Psoas muscle (tissue), 8 donors: ENCODE results near the gene HPSE2. TPM values are rescaled to one million over a fixed set of nuclear protein-coding genes. Genes with fewer than 3 reads are reported as not detected.

ENCODE experiments used
- ATAC-seq, 4 donors: fragments of 200-7000 bp; cut with Tn5 transposase; one replicate each; pipeline ENCODE4 v1.9.1; 2020; ENCODE audit warnings: moderate library complexity in 3 of 4, mild to moderate bottlenecking in 2 of 4
- DNase-seq, 2 donors: peaks; one replicate each; pipeline ENCODE4 v3.0.0-alpha.2; 2020
- H3K27ac ChIP-seq: fragments of 200-600 bp; one replicate; pipeline ENCODE4 v1.8.0; 2022
- H3K27me3 ChIP-seq, 3 donors: fragments of 200-600 bp in 1 of 3; one replicate each; pipeline versions ENCODE4 v1.6.1 to v1.8.0; 2013 to 2022; ENCODE audit warnings: low read length in 2 of 3, mild to moderate bottlenecking in 2 of 3, moderate library complexity in 1 of 3; ENCODE audit not compliant: insufficient read depth in 3 of 3
- H3K36me3 ChIP-seq, 2 donors: fragments of 200-600 bp in 1 of 2; one replicate each; pipeline versions ENCODE4 v1.6.1 to v1.8.0; 2013 to 2022; ENCODE audit warnings: low read depth in 1 of 2, mild to moderate bottlenecking in 1 of 2, moderate library complexity in 1 of 2; ENCODE audit not compliant: insufficient read depth in 1 of 2
- H3K4me1 ChIP-seq: fragments of 200-600 bp; one replicate; pipeline ENCODE4 v1.8.0; 2022
- H3K4me3 ChIP-seq: fragments of 200-600 bp; one replicate; pipeline ENCODE4 v1.8.0; 2022; ENCODE audit warnings: mild to moderate bottlenecking
- H3K9me3 ChIP-seq: fragments of 200-600 bp; one replicate; pipeline ENCODE4 v1.8.0; 2022
- CTCF ChIP-seq: fragments of 200-600 bp; IDR thresholded peaks from one replicate; pipeline ENCODE4 v1.8.0; 2022; ENCODE audit warnings: antibody characterized with exemption
- WGBS, 3 donors: extraction: QIAGEN DNeasy Blood & Tissue Kit; methylation state at CpG; one replicate each; pipeline versions ENCODE4 v1.1.6 to v1.1.7; 2013; 5-methylcytosine and 5-hydroxymethylcytosine counted together
- intact Hi-C, 2 donors: fragments of 100-400 bp; cut with DNase I; formaldehyde crosslinking; loops; one replicate each; pipeline versions ENCODE4 v1.11.0 to v1.14.2; 2022
- polyA plus RNA-seq, 3 donors: library from polyadenylated mRNA; stranded (reverse); fragments of 200-250 nt; gene quantifications; one replicate each; pipeline ENCODE4 v1.2.3, GENCODE V29; 2013
- total RNA-seq, 4 donors: library from RNA; stranded (reverse); fragmentation: NEBNext Ultra II Directional in 2 of 4; extraction: Animal tissue kit (Norgen Biotek cat#: 25700) in 2 of 4; gene quantifications; one replicate each; pipeline versions ENCODE4 v1.2.1 to v1.2.4, GENCODE V29; 2021 to 2023
- donor health status: healthy with polysubstance abuse.
- donor health status: DM: no; HTN: no; CAD: no; lungs with moderate emphysema.
- donor health status: Bipolar disorder and iron deficiency.
- donor health status: healthy.
- donor health status: DM: yes; HTN: yes; CAD: no.
- donor health status: DM: no; HTN: no; CAD: no.
- donor health status: DM: no; HTN: no; CAD: no.
- donor health status: DM: yes; HTN: yes; CAD: no.

HPSE2 gene
- total and polyA plus RNA-seq, 7 donors = 0.01 to 0.17 (median 0.03) TPM; not detected in 4

- WGBS, 3 donors = 69 to 81% (median 73%) methylated on average over 17 of the region's 17 CpGs
- H3K9me3 ChIP-seq = no peaks in the 10 kb centered on the region
- H3K36me3 ChIP-seq = peaks cover 2 to 64% of the 10 kb centered on the region in 2 donors
- no peaks in the 10 kb centered on the region for H3K27me3 ChIP-seq
- TF ChIP-seq CTCF = no peak
- DNase-seq = no peak
- peaks cover 11% of the 10 kb centered on the region for H3K4me1 ChIP-seq
- intact Hi-C loops = loop anchor here in 1 of 2 donors (10.0 kb wide), 1 partner anchor 155 kb away; the partner anchor contains the start of gene LOXL4
- H3K27ac ChIP-seq = no peak overlapping the region
- no peak overlapping the region for H3K4me3 ChIP-seq
- ATAC-seq = peak in 1 of 4 donors; percentile 1
Measured at GRCh38 chr10:98419469-98420261, 816.0 kb downstream of the HPSE2 start.

GRCh38 chr10:98418665-98419468 lies 816.8 kb downstream of the HPSE2 start:
- Histone ChIP-seq H3K27ac (no peak overlapping the region), H3K36me3 (peaks cover 2 to 58% of the 10 kb centered on the region in 2 donors), H3K9me3 (no peaks in the 10 kb centered on the region), H3K27me3 (no peaks in the 10 kb centered on the region), H3K4me3 (no peak overlapping the region), H3K4me1 (peaks cover 17% of the 10 kb centered on the region)
- intact Hi-C loops = no loop called here
- WGBS, 3 donors = 92 to 95% (median 94%) methylated on average over 18 of the region's 18 CpGs
- no peak for TF ChIP-seq CTCF
- DNase-seq (no peak), ATAC-seq (no peak)

DNA sequence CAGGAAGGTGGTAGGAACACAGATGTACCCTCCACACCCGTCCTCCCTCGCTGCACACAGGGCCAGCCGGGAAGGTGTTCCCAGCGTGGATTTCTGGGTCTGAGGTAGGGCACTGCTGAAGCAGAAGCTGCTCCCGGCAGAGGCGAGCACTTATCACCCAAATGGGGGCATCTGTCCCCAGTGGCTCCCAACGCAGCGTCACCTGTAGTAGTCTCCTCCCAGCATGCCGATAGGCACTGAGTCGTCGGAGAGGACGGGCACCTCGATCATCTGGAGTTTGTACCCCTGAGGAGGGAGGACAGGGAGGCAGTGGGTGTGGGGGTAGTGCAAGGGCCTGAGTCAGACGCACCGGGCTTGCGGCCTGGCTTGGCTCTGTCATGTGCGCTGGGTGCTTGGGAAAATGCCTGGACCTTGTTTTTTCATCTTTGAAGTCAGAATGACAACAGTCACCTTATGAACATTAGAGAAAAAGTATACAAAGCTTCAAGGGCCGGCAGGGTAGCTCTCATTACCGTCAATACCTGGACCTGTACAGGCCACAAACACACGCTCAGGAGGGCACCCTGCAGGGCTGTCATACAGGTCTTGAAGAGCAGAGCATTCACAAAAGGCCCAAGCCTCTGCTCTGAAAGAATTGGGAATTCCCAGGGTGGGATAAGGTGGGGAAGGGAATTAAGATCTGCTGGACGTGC lies 817.5 kb downstream of the HPSE2 start:
- Histone ChIP-seq H3K27ac (no peak overlapping the region), H3K9me3 (no peaks in the 10 kb centered on the region), H3K4me3 (no peak overlapping the region), H3K36me3 (peaks cover 2 to 50% of the 10 kb centered on the region in 2 donors), H3K4me1 (peaks cover 17% of the 10 kb centered on the region), H3K27me3 (no peaks in the 10 kb centered on the region)
- intact Hi-C loops = no loop called here
- no peak for ATAC-seq
- no peak for DNase-seq
- WGBS, 3 donors = 91 to 96% (median 95%) methylated on average over 21 of the region's 21 CpGs
- TF ChIP-seq CTCF = no peak

- no peak overlapping the region for H3K4me3 ChIP-seq
- no peak overlapping the region for H3K27ac ChIP-seq
- ATAC-seq (no peak), DNase-seq (no peak)
- H3K27me3 ChIP-seq = no peaks in the 10 kb centered on the region
- no peak for TF ChIP-seq CTCF
- no peaks in the 10 kb centered on the region for H3K9me3 ChIP-seq
- H3K36me3 ChIP-seq = peaks cover 0 to 45% of the 10 kb centered on the region in 2 donors
- peaks cover 17% of the 10 kb centered on the region for H3K4me1 ChIP-seq
- WGBS, 3 donors = 83 to 96% (median 91%) methylated on average over 19 of the region's 19 CpGs
- intact Hi-C loops = no loop called here
Measured at GRCh38 chr10:98417481-98417959, 818.1 kb downstream of the HPSE2 start.
